Measurements from ENCODE around the gene CLSTN2.

CLSTN2 gene

GRCh38 chr3:140529096-140529495 lies 594.1 kb downstream of the CLSTN2 start:
- no peak for DNase-seq

DNA sequence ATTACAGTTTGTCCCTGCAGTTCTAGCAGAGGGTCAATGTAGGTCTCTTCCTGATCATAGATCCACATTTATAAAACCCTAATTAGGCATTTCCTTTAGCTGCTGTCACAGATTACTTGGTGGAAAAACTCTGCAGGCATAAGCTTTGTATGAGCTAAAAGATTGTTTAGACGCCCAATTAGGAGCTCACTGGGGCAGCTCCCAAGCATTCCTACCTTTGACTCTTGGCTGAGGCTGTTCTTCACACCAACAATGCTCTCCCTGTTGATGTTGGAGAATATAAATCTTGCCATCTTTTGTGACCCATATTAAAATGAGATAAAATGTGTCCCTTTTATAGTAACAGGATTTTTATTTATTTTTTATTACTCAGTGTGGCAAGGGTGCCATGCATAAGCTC lies 594.6 kb downstream of the CLSTN2 start:
- DNase-seq = no peak

DNA sequence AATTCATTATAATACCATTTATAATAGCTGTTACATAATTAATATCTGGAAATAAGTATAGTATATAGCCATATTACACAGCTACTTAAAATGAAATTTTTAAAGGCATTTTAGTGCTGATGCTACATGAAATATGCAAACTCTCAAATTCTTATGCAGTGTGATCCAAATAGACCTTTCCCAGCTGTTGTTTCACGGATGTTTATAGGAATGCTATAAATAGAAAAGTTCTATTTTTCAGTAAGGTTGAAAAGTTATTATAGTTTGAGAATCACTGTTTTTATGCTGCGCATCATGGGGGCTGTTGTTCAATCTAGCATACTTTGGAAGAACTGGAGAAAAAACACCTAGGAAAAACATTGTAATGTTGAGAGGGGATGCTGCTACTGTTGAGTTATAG lies 595.1 kb downstream of the CLSTN2 start:
- DNase-seq = no peak

DNA sequence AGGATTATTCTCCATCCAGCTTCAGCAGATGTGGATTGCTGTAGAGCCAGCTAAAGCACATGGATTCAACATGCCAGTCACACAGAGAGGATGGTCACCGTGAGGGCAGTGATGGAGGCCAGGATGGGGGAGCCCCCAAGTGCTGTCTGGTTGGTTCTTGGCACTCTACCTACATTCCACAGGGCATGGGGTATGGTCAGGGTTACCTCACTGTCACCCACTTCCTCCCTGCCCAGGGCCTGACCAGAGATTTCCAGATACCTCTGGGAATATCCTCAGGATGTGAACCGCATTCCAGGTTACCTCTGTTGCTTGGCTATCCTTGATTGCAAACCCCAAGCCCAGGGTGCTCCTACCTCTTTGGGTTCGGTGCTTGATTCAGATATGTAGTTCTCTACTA lies 595.6 kb downstream of the CLSTN2 start:
- DNase-seq = no peak

- DNase-seq = no peak
Measured at GRCh38 chr3:140532793-140533330, 597.9 kb downstream of the CLSTN2 start.

DNA sequence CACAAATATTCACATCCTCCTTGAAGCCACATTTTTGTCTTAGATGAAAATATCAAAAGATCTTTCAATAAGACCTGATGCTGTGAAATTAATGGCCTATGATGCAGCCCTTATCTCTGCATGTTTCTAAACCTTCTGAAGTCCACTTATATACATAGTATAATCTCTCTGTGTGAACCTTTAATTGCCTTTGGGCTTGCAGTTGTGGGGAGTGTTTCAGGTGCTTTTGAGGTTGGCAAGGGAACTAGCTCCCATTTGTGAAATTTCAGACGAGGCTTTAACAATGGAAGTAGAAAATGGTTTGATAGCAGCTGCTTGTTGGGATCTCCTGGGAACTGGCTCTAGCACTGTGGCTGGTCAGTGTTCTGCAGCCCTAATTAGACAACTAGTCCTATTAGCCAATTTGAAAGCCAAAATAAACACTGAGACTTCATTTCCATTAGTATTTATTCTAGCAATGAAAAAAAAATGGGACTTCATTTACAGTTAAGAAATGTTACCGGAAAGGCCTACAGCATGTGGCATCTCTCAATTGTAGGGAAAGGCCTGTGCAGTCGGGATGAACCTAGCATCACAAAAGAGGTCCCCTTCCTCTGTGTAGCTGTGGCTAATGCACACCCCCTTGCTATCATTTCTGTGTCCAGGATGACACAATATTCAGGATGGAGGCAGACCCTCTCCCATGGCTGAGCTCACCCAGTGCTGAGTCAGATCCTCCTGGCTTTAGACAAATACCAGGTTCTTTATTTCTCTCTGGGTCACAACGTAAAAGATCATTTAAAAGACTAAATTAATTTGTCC lies 602.1 kb downstream of the CLSTN2 start:
- no peak for DNase-seq

DNA sequence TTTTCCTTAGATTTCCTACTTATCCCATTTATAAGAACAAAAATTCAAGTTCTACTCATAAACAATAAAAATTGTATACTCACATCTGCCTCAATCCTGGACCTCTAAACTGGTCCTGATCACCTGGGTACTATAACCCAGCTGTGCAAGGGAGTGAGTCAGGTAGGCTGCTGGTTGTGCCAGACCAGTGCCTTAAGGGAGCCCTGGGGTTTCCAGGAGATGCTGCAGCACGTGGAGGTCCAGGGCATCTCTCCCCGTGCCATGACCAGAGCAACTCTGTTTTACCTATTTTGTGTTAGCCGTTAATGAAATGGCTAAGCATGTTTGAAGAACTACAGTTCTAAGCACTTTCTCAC lies 602.7 kb downstream of the CLSTN2 start:
- DNase-seq = no peak

DNA sequence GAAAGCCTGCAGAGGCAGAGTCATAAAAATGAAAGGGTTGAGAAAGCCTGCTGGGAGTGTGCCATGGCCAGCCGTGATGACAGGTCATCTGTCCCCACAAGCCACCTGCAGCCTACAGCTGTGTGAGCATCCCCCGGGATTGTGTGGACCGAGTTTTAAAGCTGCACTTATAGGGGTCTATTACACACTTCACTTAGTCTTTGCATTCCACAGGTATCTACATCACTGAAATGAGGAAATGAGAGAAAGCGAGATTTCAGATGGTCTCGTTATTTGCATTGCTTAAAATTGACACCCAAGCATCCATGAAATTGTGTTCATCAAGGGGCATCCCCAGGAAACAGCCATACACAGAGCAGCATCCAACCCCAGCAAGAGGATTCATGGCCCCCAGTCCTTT lies 605.3 kb downstream of the CLSTN2 start:
- DNase-seq = no peak

DNA sequence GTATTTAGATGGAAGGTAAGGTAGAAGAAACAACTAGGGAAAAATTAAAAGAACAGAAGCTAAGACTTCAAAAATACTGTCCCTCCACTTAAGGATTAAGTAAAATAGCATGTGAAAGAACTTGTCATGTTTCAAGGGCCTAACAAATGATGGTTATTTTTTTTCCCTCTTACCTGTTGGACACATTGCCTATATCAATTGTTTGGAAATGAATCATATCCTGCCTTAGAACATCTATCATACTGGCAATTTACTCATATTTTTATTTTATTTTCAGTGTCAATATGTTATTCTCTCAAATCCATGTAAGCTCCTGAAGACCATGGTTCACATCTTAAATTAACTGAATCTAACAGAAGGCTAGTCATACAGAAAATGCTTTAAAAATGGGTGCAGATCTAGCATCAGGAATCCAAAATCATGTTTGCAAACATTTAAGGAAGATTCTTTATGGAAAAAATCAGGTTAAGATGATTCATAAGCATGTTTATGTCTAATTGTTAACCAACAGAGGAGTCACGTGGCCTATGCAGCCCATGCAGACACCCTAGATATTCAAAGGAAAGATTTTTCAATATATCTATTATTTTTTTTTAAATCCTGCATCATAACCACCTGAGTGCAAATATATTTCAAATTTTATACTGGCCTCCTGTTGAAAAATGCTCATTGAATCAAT lies 607.1 kb downstream of the CLSTN2 start:
- no peak for DNase-seq

GRCh38 chr3:140545197-140545596 lies 610.2 kb downstream of the CLSTN2 start:
- no peak for DNase-seq

GRCh38 chr3:140545756-140546155 lies 610.8 kb downstream of the CLSTN2 start:
- no peak for DNase-seq

- no peak for DNase-seq
Measured at GRCh38 chr3:140546649-140547048, 611.7 kb downstream of the CLSTN2 start.

DNA sequence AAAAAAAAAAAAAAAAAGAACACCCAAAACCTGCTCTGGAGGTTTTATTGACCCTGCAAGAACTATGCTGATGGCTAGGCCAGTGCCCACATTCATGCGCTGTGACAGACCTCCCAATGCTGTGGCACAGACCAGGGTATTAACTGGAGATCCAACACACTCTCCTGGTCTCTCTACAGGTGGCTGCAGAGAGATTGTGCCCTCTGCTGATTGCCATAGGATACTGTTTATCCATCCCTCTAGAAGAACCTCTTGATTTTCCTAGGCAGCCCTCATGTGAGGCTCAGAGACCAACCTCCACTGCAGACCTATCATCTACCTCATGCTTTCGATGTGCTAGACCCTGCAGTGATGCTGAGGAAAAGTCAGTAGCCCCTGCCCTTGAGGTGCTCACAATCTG lies 617.4 kb downstream of the CLSTN2 start:
- no peak for DNase-seq

DNA sequence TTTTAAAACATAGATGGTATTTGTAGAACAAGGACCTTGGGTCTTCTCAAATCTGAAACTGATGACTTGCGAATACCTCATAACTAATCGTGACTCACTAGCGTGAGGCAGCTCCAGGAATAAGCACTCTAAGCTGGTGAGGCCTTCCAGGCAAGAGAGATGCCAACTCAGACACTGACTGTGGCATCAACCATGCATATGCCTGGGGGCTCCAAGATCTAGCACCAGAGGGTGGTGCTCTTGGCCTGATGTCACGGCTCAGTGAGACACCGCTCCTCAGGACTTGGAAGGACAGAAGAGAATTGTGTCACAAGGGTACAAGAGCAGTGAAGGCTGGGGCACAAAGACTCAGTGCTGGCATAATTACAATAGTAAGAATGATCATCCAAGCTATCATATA lies 617.9 kb downstream of the CLSTN2 start:
- DNase-seq = no peak

DNA sequence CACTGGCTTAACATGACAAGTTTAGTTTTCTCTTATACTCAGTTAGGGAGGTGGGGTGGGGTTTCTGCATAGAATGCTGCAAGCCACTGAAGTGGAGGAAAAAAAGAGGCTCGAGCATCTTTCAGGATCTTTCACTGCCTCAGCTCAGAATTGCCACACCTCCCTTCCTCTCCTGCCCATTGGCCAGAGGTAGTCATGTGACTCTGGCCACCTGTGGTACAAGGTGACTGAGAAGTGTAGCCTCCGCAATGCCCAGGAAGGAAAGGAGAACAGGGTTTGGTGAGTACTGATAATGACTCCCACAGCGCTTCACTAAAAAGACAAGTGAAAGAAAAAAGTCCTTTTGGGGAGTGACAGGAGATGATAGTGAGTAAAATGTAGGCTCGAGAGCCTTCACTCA lies 618.6 kb downstream of the CLSTN2 start:
- no peak for DNase-seq

DNA sequence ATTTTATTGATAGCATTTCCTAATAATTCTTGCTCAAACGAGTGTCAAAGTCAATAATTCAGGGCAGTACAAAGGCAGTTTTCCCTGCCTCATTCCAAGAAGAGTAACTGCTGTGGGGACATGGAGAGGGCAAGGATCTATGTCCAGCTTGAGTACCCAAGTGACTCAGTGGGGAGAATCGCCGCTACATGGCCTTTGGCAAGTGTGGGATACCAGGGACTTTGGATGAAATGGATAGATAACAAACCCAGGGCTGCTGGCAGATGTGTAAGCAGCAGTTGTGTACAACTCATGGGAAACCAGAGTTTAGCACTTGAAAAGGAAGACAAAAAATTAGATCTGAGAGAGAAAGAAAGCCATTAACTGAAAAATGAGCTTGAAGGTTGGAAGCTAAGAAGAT lies 620.7 kb downstream of the CLSTN2 start:
- DNase-seq = no peak

- DNase-seq = no peak
Measured at GRCh38 chr3:140557476-140557875, 622.5 kb downstream of the CLSTN2 start.

DNA sequence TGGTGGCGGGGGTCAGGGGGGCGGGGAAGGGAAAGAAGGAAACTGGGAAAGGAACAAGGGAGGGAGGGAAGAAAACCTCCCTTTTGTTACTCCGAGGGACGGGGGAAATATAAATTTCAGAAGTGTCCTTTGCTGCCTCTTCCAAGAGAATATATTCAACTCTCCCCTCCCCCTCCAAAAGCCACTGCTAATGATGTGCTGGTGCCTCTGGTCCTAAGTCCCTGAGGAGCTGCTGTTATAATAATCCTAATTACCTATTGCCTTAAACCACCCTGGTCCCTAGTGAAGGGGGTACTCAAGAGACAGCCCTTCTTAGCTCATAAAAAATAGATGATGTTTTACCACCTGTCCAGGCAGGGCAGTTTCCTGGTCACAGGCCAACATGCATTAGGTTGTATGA lies 624.6 kb downstream of the CLSTN2 start:
- no peak for DNase-seq

DNA sequence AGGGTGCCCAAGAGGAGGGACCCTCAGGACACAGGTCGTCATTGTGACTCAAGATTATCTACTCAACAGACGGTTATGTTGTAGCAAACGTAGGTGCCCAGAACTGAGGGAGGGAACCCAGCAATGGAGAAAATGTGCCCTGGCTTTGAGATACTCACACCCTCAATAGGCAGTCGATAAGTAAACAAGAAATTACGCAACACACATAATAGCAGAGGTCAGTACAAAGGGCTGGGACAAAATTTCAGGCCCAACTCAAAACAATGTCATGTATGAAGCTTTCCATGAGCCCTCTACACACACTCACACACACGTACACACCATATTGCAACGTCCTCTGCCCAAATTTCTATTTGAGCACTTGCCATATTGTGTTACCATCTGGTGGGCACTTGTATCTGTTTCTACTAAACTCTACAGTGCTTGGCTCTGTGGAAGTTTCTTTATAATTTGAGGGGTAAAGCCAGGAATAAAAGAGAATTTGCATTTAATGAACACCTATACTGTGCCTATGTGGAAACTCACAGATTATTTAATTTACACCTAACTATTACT lies 628.3 kb downstream of the CLSTN2 start:
- no peak for DNase-seq

- no peak for DNase-seq
Measured at GRCh38 chr3:140568131-140568530, 633.1 kb downstream of the CLSTN2 start.

DNA sequence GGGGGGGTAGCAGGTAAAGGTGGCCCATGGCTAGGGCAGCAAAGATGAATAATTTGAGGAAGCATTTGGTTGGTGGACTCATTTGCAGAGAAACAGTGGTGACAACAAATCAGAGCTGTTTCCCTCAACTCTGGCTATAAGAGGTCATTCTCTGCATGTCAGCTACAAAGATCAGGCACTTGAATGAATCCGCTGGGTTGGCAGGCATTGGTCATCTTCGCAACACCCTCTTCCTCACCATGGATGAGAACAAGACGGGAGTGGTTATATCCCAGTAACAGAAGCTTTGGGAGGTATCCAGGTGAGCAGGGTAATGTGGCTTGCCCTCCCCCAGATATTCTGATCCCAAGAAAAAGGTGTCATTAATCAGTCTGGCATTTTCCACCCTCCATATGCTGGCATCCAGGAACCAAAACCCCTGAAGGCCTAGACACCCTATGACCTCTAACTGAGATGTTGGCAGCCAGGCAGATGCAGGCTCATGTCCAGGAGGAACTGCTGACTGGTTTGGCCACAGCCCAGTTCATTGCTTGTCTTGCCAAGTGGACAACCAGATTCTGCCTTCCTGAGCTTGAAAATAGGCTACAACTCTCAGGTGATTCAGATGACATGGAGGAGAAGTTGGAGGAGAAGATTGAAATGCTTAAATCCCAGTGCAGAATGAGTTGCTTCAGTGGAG lies 634.0 kb downstream of the CLSTN2 start:
- no peak for DNase-seq

DNA sequence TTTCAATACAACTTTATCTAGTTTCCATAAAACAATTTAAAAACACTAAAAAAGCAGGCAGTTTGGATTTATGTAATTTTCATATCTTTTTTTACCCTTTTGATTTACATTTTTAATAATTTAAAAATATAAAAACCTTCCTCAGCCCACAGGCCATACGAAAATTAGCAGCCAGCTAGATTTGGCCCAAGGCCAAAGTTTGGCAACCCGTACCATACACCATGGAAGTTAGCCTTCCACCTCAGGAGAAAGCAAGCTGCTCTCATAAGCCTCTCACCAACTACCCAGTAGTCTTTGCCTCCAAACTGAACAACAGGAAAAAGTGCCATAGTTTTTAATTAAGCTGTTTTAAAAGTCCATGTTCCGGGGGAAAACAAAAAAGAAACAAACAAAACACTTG lies 635.6 kb downstream of the CLSTN2 start:
- no peak for DNase-seq

DNA sequence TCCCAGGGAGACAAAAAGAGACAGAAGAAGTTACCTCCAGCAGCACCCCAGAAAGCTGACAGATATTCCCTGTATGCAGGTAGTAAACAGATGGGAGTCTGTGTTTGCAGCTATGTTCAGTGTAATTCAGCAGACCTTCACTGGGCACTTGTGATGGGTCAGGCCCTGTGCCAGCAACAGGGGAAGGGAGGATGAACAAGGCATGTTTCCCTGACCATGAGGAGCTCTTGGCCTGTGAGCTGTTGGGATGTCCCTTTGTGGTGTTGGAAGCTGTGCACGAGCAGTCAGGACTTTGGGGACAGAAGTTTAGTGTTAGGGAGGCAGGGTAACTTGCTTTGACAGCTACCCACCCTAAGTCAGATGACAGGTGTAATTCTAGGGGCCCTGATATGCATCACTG lies 636.9 kb downstream of the CLSTN2 start:
- DNase-seq = no peak

- no peak for DNase-seq
Measured at GRCh38 chr3:140572334-140572733, 637.3 kb downstream of the CLSTN2 start.
